Stimulated activated CD8-positive, alpha-beta memory T cell treated with anti-CD3 and anti-CD28 coated beads, Interleukin-4, amount 100 ng/mL, for 4 hours (primary cell): ENCODE results near the gene EIPR1.
"Not testable (repeated sequence)": the region's sequence is repeated elsewhere in the genome, so short reads cannot be mapped to it uniquely, and the experiment has no call there.

Source experiments
- DNase-seq, 2 donors: peaks; one replicate each; pipeline ENCODE4 v3.0.0-alpha.2; 2020; ENCODE audit warnings: low read depth in 2 of 2, low spot score in 1 of 2

Gene EIPR1

DNA sequence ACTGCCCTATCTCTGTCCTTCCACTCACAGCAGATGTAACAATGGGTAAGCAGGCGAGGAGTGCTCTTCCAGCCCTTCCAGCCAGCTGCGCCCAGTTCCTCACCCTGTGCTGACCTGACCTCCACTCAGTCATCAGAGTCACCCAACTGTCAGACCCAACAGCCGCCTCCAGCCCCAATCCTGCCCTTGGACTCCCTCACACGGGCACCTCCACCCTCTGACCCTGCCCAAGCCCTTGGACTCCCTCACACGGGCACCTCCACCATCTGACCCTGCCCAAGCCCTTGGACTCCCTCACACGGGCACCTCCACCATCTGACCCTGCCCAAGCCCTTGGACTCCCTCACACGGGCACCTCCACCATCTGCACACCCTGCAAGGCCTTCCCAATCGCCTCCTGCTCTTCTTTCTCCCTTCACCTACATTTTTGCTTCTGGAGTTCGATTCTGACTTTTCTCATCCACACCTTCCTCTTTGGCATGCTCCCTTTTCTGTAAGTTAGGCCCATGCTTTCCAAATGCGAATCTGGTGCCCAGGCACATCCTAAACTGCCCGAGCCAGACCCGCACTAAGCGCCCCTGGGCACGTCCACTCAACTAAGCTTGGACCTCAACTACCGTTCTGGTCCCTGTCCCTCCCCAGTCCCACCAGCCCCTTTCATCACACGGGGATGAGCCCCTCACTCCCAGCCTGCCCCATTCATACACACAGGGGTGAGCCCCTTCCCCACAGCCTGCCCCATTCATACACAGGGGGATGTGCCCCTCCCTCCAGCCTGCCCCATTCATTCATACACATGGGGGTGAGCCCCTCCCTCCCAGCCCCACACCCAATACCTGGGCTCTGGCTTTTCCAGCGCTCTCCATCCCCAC is 15.9 kb downstream of the EIPR1 start:
- DNase-seq, result no peak

DNA sequence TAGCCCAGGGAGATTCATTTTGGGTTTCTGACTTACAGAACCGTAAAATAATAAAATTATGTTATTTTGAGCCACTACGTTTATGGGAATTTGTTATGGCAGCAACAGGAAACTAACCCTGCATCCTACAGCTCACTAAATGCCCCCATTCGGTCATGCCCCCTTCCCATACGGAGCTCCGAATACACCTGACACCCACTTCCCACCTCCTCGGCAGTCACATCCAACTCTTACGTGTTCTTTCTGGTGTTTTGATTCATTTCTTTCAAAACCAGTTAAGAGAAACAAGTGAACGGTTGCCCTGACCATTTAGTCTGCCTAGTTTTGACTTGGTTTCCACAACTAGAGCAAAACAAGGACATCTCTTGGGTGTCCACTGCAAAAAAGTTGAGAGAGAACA is 19.7 kb downstream of the EIPR1 start:
- DNase-seq, result no peak

- not testable (repeated sequence) for DNase-seq
Measured at GRCh38 chr2:3357446-3357845, 20.2 kb downstream of the EIPR1 start.

DNA sequence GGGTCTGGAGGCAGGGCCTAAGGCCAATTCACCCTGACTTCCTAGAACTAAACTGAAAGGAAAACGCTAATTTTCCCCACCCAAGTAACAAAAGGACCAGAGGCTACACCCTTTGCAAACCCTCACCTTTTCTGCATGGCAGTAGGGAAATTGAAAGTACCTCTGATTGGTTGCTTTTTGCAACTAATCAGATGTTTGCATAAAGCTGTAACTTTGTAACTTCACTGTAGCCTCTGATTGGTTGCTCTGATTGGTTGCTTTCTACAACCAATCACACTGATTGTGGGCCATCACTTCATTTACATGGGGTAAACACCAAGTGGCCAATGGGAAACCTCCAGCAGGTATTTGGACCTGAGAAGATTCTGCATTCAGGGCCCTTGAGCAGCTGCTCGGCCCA is 20.8 kb downstream of the EIPR1 start:
- DNase-seq, result no peak

DNA sequence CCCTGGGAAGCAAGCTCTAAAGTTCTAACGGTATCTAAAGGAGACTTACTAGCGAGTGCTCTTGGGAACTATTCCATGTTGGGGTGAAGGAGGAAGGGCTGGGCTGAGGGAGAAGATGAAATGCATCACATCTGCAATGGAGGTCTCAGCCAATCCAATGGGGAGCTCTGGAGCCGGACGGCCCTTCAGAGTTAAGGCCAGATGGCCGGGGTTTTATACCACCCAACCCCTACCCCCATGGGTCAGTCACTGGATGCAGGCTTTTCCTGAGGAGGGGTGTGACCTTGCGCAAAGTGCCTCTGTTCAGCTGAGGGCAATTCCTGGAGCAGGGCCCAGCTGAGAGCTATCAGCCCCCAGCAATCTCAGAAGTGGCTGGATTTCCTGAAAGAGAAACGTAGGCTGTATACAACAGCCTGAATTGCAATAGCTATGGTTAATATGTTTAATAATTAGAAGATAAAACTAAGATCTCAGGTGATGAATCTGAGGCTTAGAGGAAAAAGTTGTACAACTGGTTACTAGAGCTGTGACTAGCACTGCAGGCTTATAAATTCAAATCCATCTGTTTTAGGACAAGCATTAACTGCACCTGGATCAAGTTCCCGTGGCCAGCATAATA is 21.6 kb downstream of the EIPR1 start:
- no peak for DNase-seq

- DNase-seq, result no peak
Measured at GRCh38 chr2:3354986-3355385, 22.6 kb downstream of the EIPR1 start.

DNA sequence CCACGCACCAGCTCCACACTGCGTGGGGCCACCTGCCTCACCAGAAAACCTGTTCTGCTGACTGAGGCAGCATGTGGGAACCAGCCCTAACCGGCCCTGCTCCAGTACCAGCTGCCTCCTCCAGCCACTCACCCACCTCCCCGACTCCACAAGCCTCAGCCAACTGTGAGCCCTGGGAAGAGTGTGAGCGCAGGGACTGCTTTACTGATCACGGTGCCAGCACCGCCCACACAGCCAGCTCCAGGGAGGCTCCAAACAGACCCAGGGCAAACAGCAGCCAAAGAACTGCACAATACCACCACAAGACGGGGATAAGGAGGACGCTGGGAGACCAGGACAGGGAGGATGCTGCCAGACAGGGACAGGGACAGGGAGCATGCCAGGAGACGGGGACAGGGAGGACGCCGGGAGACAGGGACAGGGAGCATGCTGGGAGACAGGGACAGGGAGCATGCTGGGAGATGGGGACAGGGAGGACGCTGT is 28.4 kb downstream of the EIPR1 start:
- DNase-seq, result no peak

DNA sequence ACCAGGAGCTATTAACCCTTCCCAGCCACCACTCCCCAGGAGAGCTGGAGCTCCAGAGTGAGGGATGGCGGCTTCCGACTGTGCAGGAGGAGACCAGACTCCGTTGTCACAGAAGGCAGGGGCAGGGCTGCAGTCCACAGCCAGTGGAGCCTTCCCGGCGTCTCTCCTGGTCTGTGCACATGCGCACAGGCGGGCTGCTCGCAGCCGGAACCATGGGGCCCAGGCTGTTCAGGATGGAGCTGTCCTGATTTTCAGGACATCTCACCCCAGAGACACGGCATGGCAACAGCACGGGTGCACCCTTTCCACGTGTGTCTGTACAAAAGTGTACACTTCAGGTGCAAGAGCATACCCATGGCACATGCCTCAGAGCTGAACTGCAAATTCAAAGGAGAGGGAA is 28.9 kb downstream of the EIPR1 start:
- no peak for DNase-seq

- no peak for DNase-seq
Measured at GRCh38 chr2:3345621-3346020, 32.0 kb downstream of the EIPR1 start.

GRCh38 chr2:3344897-3345296 is 32.7 kb downstream of the EIPR1 start:
- no peak for DNase-seq

DNA sequence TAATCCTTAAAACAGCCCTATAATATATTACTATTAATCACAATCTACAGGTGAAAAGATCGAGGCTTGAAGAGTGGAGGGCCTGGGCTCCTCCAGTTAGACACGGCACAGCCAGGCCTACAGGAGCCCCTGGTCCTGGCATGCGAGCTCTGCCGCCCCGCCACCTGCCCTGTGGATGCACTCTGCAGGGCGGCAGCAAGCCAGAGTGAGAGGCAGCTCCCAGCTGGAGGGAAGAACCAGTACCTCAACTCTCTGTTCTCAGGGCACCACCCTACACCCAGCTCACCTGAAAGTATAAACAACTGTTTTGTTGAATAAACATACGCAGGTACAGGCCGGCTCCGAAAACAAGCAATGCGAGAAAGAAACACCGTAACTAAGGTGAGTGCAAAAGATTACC is 34.6 kb downstream of the EIPR1 start:
- DNase-seq, result no peak

GRCh38 chr2:3342324-3342723 is 35.3 kb downstream of the EIPR1 start:
- DNase-seq, result no peak

- no peak for DNase-seq
Measured at GRCh38 chr2:3341336-3341735, 36.3 kb downstream of the EIPR1 start.

DNA sequence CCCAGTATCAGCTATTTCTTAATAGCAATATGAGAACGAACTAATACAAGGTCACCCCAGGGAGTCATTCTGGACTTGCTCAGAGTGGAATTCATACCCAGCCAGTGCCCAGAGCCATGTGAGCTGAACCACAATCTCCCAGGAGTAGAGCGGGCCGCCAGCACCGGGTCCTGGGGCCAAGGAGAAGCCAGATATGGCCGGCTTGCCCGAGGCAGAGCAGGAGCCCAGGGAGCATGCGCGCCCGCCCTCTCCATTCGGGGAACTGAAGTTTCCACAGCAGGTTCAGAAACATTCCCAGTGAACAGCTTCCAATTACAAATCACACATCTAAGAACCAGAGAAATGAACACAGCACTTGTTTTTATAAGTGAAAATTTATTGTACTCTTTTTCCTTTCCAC is 37.5 kb downstream of the EIPR1 start:
- DNase-seq, result no peak

GRCh38 chr2:3338340-3338739 is 39.3 kb downstream of the EIPR1 start:
- no peak for DNase-seq

GRCh38 chr2:3336844-3337243 is 40.8 kb downstream of the EIPR1 start:
- no peak for DNase-seq

DNA sequence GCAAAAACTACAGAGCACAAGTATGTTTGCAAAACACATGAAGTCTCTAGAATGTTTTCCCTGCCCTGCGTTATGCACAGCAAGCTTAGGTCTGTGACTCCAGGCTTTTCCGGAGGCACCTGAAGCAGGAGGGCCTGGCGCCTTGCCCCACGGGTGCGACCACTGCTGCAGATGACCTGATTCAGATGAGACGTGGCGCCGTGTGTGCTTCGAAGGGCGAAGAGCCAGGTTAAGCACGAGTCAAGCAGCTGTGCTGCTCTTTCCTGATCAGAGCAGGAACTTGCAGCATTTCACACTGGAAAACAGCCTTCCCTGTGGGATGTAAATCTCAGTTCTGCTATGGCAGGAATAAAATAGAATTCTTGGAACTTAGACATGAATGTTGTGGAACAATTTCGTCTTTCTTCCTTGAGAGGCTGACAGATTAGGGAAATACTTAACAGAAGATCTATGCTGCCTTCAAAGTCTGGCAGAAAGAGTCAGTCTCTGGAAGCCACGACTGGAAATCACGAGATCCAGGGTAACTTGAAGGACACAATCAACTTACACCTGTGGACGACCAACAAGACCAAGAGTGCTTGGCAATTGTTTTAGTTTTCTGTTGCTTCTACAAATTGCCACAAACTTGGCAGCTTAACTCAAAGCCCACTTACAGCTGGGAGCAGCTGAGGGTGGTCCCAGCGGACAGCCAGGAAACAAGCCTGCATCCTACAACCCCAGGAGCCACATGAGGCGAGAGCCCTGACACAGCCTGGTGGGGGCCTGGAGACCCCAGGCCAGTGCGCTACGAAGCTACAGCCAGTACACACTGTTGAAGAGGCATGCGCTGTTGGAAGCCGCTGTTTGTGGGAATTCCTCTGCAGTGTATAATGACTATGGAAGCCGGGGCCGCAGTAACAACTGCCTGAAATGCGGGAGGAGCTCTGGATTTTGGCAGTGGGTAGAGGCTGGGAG is 42.9 kb downstream of the EIPR1 start:
- no peak for DNase-seq

- DNase-seq, result no peak
Measured at GRCh38 chr2:3332133-3332532, 45.5 kb downstream of the EIPR1 start.

- DNase-seq, result no peak
Measured at GRCh38 chr2:3329491-3329890, 48.1 kb downstream of the EIPR1 start.

DNA sequence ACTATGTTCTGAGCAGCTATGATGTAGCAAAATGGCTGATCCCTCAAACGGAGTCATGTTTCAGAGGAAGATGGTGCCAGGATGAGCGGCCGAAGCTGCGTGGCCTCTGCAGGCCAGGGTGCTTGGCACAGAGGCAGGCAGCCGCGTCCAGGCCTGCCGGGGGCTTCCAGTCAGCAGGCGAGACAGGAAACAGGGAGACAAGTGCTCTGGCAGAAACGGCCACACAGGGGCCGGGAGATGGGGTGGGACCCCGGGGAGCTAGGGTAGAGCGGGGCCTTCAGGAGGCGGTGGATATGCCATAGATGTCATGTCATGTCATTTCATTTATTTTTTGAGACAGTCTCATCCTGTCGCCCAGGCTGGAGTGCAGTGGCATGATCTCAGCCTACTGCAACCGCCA is 50.7 kb downstream of the EIPR1 start:
- no peak for DNase-seq

DNA sequence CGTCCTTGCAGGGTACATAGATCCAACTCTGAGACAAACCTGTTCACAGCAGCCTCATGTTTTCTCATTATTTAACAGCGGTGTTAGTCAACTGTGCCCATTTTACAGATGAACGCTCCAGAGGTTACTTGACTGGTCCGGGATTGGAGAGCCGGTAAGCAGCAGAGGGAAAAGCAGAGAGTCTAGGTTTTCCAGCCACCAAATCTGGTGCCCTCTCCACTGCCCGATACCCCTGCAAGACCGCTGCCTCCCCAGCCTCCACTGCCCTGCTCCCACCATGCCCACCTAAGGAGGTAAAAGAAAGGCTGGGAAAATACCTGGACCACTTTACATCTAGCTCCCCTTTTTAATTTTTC is 51.5 kb downstream of the EIPR1 start:
- DNase-seq, result no peak
